ENCODE data around the gene PDS5A. TPM values are rescaled to one million over a fixed set of nuclear protein-coding genes. Genes with fewer than 3 reads are reported as not detected.

PDS5A gene
- total RNA-seq, 1 donor, result 35.0 TPM

Small RNA genes within 50 kb of the gene (small RNA-seq; reads per million reads assigned to genes)
- not detected for gene RNA5SP159

Other genes with a start within 250 kb of the PDS5A start
- 14.3 TPM for gene N4BP2, start 78.9 kb upstream of the PDS5A start, total RNA-seq
- gene RHOH, start 219.1 kb upstream of the PDS5A start, total RNA-seq, result 96.4 TPM

All from hematopoietic multipotent progenitor cell (in vitro differentiated cells).